ENCODE results near the gene PMM2.

Gene PMM2

DNA sequence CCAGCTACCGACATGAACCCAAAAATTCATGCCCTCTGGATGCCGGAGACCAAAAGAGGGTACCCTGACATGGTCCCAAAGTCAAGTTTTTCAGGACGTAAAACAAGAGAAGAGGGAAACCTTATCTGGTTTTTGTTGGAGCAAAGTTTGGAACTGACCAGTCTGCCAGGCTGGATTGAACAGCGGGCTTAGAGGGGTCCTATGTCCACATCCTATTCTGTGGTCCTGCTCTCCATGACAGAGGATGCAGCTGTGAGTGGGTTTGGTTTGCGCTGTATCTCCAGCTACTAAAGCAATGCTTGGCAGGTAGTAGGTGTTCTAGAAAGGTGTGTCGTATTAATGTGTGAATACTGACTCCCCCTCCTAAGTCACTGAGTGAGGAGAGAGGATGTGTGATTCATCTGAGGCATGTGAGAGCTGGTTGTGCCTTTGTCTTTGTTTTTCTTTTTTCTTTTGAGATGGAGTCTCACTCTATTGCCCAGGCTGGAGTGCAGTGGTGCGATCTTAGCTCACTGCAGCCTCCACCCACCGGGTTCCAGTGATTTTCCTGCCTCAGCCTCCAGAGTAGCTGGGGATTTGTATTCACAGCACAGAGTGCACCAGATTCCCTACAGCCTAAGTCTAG is 31.0 kb downstream of the PMM2 start:
- Histone ChIP-seq H3K36me3 (ENCODE audit: control insufficient read depth in 2 of 2, insufficient read depth in 1 of 2, low read length in 2 of 2) (peaks cover 0 to 46% of the 10 kb centered on the region in 2 experiments; a peak in 2 of 3 replicates), H3K4me1 (ENCODE audit: control insufficient read depth, insufficient read depth, low read length) (no peaks in the 10 kb centered on the region), H3K9me3 (ENCODE audit: control insufficient read depth, insufficient read depth, low read depth, low read length) (no peaks in the 10 kb centered on the region), H3K27ac (ENCODE audit: extremely low read depth, low read depth, low read length) (no peak overlapping the region), H3K4me3 (ENCODE audit: low read depth, low read length) (no peak overlapping the region)
- ChIA-PET POLR2A (no interaction called here), CTCF (interaction anchor here (0.6 to 0.7 kb wide), 3 partner anchors 33 to 143 kb away, joined by 3 to 7 read pairs (median 3); no protein-coding TSS in a partner anchor)
- TF ChIP-seq, protein P1, sequence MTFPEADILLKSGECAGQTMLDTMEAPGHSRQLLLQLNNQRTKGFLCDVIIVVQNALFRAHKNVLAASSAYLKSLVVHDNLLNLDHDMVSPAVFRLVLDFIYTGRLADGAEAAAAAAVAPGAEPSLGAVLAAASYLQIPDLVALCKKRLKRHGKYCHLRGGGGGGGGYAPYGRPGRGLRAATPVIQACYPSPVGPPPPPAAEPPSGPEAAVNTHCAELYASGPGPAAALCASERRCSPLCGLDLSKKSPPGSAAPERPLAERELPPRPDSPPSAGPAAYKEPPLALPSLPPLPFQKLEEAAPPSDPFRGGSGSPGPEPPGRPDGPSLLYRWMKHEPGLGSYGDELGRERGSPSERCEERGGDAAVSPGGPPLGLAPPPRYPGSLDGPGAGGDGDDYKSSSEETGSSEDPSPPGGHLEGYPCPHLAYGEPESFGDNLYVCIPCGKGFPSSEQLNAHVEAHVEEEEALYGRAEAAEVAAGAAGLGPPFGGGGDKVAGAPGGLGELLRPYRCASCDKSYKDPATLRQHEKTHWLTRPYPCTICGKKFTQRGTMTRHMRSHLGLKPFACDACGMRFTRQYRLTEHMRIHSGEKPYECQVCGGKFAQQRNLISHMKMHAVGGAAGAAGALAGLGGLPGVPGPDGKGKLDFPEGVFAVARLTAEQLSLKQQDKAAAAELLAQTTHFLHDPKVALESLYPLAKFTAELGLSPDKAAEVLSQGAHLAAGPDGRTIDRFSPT (tag by site-specific recombination; IDR thresholded peaks at IDR 0.05) = no peak
- TF ChIP-seq, protein P2, sequence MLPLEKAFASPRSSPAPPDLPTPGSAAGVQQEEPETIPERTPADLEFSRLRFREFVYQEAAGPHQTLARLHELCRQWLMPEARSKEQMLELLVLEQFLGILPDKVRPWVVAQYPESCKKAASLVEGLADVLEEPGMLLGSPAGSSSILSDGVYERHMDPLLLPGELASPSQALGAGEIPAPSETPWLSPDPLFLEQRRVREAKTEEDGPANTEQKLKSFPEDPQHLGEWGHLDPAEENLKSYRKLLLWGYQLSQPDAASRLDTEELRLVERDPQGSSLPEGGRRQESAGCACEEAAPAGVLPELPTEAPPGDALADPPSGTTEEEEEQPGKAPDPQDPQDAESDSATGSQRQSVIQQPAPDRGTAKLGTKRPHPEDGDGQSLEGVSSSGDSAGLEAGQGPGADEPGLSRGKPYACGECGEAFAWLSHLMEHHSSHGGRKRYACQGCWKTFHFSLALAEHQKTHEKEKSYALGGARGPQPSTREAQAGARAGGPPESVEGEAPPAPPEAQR (tag by site-specific recombination; IDR thresholded peaks at IDR 0.05) = no peak
- TF ChIP-seq KLF1 (tag by site-specific recombination; IDR thresholded peaks at IDR 0.05) (no peak), ZNF24 (tag by site-specific recombination; IDR thresholded peaks at IDR 0.05) (no peak), ZFP3 (tag by site-specific recombination; IDR thresholded peaks at IDR 0.05; ENCODE audit: low read depth) (no peak), SP7 (tag by site-specific recombination; IDR thresholded peaks at IDR 0.05) (no peak), ZNF654 (tag by site-specific recombination; IDR thresholded peaks at IDR 0.05; ENCODE audit: low read depth) (no peak), ZNF175 (tag by site-specific recombination; IDR thresholded peaks at IDR 0.05) (no peak), ZNF791 (tag by site-specific recombination; IDR thresholded peaks at IDR 0.05) (no peak), ZNF624 (tag by site-specific recombination; IDR thresholded peaks at IDR 0.05) (no peak), ZNF629 (tag by site-specific recombination; IDR thresholded peaks at IDR 0.05) (no peak)
- TF ChIP-seq, protein P3, sequence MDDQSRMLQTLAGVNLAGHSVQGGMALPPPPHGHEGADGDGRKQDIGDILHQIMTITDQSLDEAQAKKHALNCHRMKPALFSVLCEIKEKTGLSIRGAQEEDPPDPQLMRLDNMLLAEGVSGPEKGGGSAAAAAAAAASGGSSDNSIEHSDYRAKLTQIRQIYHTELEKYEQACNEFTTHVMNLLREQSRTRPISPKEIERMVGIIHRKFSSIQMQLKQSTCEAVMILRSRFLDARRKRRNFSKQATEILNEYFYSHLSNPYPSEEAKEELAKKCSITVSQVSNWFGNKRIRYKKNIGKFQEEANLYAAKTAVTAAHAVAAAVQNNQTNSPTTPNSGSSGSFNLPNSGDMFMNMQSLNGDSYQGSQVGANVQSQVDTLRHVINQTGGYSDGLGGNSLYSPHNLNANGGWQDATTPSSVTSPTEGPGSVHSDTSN (CRISPR knock-in tag; IDR thresholded peaks at IDR 0.05) = no peak
- TF ChIP-seq, protein P4, sequence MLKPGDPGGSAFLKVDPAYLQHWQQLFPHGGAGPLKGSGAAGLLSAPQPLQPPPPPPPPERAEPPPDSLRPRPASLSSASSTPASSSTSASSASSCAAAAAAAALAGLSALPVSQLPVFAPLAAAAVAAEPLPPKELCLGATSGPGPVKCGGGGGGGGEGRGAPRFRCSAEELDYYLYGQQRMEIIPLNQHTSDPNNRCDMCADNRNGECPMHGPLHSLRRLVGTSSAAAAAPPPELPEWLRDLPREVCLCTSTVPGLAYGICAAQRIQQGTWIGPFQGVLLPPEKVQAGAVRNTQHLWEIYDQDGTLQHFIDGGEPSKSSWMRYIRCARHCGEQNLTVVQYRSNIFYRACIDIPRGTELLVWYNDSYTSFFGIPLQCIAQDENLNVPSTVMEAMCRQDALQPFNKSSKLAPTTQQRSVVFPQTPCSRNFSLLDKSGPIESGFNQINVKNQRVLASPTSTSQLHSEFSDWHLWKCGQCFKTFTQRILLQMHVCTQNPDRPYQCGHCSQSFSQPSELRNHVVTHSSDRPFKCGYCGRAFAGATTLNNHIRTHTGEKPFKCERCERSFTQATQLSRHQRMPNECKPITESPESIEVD (tag by site-specific recombination; IDR thresholded peaks at IDR 0.05) = no peak
- TF ChIP-seq, protein P5, sequence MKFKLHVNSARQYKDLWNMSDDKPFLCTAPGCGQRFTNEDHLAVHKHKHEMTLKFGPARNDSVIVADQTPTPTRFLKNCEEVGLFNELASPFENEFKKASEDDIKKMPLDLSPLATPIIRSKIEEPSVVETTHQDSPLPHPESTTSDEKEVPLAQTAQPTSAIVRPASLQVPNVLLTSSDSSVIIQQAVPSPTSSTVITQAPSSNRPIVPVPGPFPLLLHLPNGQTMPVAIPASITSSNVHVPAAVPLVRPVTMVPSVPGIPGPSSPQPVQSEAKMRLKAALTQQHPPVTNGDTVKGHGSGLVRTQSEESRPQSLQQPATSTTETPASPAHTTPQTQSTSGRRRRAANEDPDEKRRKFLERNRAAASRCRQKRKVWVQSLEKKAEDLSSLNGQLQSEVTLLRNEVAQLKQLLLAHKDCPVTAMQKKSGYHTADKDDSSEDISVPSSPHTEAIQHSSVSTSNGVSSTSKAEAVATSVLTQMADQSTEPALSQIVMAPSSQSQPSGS (tag by site-specific recombination; IDR thresholded peaks at IDR 0.05; ENCODE audit: low read depth) = no peak
- TF ChIP-seq, protein P6, sequence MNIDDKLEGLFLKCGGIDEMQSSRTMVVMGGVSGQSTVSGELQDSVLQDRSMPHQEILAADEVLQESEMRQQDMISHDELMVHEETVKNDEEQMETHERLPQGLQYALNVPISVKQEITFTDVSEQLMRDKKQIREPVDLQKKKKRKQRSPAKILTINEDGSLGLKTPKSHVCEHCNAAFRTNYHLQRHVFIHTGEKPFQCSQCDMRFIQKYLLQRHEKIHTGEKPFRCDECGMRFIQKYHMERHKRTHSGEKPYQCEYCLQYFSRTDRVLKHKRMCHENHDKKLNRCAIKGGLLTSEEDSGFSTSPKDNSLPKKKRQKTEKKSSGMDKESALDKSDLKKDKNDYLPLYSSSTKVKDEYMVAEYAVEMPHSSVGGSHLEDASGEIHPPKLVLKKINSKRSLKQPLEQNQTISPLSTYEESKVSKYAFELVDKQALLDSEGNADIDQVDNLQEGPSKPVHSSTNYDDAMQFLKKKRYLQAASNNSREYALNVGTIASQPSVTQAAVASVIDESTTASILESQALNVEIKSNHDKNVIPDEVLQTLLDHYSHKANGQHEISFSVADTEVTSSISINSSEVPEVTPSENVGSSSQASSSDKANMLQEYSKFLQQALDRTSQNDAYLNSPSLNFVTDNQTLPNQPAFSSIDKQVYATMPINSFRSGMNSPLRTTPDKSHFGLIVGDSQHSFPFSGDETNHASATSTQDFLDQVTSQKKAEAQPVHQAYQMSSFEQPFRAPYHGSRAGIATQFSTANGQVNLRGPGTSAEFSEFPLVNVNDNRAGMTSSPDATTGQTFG (tag by site-specific recombination; IDR thresholded peaks at IDR 0.05; ENCODE audit: borderline replicate concordance) = no peak
